22Rv1 (cell line): ENCODE measurements around the gene ASIC3.
A peak's percentile ranks its signal among the peaks of the same experiment; 100 is the strongest.

Source experiments
- ZFX ChIP-seq: fragments of 450-650 bp; IDR thresholded peaks from 2 replicates; pipeline ENCODE4 v1.6.1; 2017; ENCODE audit warnings: antibody characterized with exemption, borderline replicate concordance
- TF ChIP-seq, protein P1 (sequence below): fragments of 450-650 bp; IDR thresholded peaks from 2 replicates; pipeline ENCODE4 v1.5.1; 2017; ENCODE audit warnings: mild to moderate bottlenecking

DNA sequence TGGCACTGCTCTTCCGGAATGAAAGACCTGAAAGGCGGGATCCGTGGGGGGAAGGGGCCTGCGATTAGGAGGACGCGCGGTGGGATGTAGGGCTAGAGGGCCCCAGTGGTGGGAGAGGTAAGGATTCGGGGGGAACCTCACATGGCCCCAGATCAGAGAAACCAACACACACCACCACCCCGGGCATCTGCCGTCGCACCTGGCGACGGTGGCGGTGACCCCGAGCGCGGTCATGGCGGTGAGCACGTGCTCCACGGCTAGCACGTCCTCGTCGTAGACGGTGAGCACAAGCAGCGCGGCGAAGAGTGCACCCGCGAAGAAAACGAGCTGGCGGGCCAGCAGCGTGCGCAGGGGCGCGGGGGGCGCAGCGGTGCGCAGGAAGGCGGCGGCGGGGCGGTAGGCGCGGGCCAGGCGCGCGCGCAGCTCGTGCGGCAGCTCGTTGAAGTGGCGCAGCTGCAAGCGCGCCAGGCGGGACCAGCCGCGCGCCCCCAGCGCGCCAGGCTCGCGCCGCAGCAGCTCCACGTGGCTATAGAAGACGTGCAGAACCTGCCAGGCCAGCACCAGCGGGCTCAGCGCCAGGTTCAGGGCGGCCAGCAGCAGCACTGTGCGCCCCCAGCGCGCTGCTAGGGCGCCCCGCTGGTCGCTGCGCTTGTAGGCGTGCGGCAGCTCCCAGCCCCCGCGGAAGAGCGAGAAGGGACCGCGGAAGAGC lies 29.8 kb upstream of the ASIC3 start:
- TF ChIP-seq, protein P1, sequence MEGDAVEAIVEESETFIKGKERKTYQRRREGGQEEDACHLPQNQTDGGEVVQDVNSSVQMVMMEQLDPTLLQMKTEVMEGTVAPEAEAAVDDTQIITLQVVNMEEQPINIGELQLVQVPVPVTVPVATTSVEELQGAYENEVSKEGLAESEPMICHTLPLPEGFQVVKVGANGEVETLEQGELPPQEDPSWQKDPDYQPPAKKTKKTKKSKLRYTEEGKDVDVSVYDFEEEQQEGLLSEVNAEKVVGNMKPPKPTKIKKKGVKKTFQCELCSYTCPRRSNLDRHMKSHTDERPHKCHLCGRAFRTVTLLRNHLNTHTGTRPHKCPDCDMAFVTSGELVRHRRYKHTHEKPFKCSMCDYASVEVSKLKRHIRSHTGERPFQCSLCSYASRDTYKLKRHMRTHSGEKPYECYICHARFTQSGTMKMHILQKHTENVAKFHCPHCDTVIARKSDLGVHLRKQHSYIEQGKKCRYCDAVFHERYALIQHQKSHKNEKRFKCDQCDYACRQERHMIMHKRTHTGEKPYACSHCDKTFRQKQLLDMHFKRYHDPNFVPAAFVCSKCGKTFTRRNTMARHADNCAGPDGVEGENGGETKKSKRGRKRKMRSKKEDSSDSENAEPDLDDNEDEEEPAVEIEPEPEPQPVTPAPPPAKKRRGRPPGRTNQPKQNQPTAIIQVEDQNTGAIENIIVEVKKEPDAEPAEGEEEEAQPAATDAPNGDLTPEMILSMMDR, result peak; percentile 76
- no peak for TF ChIP-seq ZFX
